HepG2 (cell line): ENCODE measurements around the gene SEL1L2. TPM values are rescaled to one million over a fixed set of nuclear protein-coding genes. Genes with fewer than 3 reads are reported as not detected.

Experiments
- E2F2 ChIP-seq: sonication (generic); formaldehyde crosslinking; IDR thresholded peaks from 2 replicates; pipeline ENCODE4 v1.4.0; 2020; ENCODE audit warnings: missing genetic modification reagents, borderline replicate concordance
- FLYWCH1 ChIP-seq: sonication (generic); formaldehyde crosslinking; IDR thresholded peaks from 2 replicates; pipeline ENCODE4 v1.8.1; 2023; ENCODE audit warnings: mild to moderate bottlenecking, missing genetic modification reagents
- HNRNPK ChIP-seq: fragments of 200-400 bp; formaldehyde crosslinking; IDR thresholded peaks from 2 replicates; pipeline ENCODE4 v1.6.1; 2018; ENCODE audit warnings: low read length, low read depth, moderate library complexity, mild to moderate bottlenecking; ENCODE audit not compliant: poor library complexity, severe bottlenecking
- KDM2A ChIP-seq: sonication (generic); formaldehyde crosslinking; IDR thresholded peaks from 2 replicates; pipeline ENCODE4 v1.4.0; 2020; ENCODE audit warnings: low read depth, missing genetic modification reagents, borderline replicate concordance
- MTF1 ChIP-seq: sonication (generic); formaldehyde crosslinking; IDR thresholded peaks from 2 replicates; pipeline ENCODE4 v1.5.0; 2020; ENCODE audit warnings: missing genetic modification reagents
- MYPOP ChIP-seq: sonication (generic); formaldehyde crosslinking; IDR thresholded peaks from 2 replicates; pipeline ENCODE4 v1.8.1; 2023; ENCODE audit warnings: mild to moderate bottlenecking, moderate library complexity, missing genetic modification reagents
- MZF1 ChIP-seq: sonication (generic); formaldehyde crosslinking; IDR thresholded peaks from 2 replicates; pipeline ENCODE4 v1.8.1; 2023; ENCODE audit warnings: mild to moderate bottlenecking, missing genetic modification reagents, borderline replicate concordance
- NR2F1 ChIP-seq, 2 experiments: fragments of 450-650 bp in 1 of 2; formaldehyde crosslinking in 1 of 2; IDR thresholded peaks; 2 replicates each; pipeline versions ENCODE4 v1.5.0 to v1.6.1; 2016 to 2020; ENCODE audit warnings: mild to moderate bottlenecking in 1 of 2, missing compliant biosample characterization in 1 of 2, missing genetic modification reagents in 1 of 2, moderate library complexity in 1 of 2
- PHF21A ChIP-seq: sonication (generic); formaldehyde crosslinking; IDR thresholded peaks from 2 replicates; pipeline ENCODE4 v1.5.0; 2020; ENCODE audit warnings: mild to moderate bottlenecking, missing genetic modification reagents
- TARDBP ChIP-seq: sonication (generic); formaldehyde crosslinking; IDR thresholded peaks from 2 replicates; pipeline ENCODE4 v1.8.0; 2022; ENCODE audit warnings: mild to moderate bottlenecking, missing genetic modification reagents
- ZFP82 ChIP-seq: sonication (generic); formaldehyde crosslinking; IDR thresholded peaks from 2 replicates; pipeline ENCODE4 v1.5.1; 2020; ENCODE audit warnings: mild to moderate bottlenecking, missing genetic modification reagents, borderline replicate concordance
- ZNF281 ChIP-seq: sonication (generic); formaldehyde crosslinking; IDR thresholded peaks from 2 replicates; pipeline ENCODE4 v1.4.0; 2020; ENCODE audit warnings: missing genetic modification reagents, borderline replicate concordance
- ZNF558 ChIP-seq: sonication (generic); formaldehyde crosslinking; IDR thresholded peaks from 2 replicates; pipeline ENCODE4 v1.9.0; 2022; ENCODE audit warnings: mild to moderate bottlenecking, missing genetic modification reagents, borderline replicate concordance
- polyA plus RNA-seq, 8 experiments: library from polyadenylated mRNA; depleted of rRNA in 3 of 8; stranded (reverse) in 7 of 8; unstranded in 1 of 8; fragments of >200 nt; fragmentation: Illumina TruSeq in 4 of 8; extraction: Trizol in 4 of 8; gene quantifications; 2 replicates each; pipeline versions ENCODE4 v1.2.1 to v1.2.3, GENCODE V29; 2011 to 2016; ENCODE audit warnings: low read depth in 4 of 8, missing spikeins in 1 of 8, mixed read lengths in 1 of 8; ENCODE audit not compliant: insufficient read depth in 1 of 8
- total RNA-seq, 5 experiments: library from RNA; depleted of rRNA; stranded (reverse); fragments of >200 nt; fragmentation: Illumina TruSeq; extraction: Trizol; gene quantifications; 2 replicates each; pipeline ENCODE4 v1.2.3, GENCODE V29; 2016; ENCODE audit warnings: low read depth in 1 of 5
- TF ChIP-seq, protein P1 (sequence below): sonication (generic); formaldehyde crosslinking; IDR thresholded peaks from 2 replicates; pipeline ENCODE4 v1.4.0; 2020; ENCODE audit warnings: missing genetic modification reagents
- TF ChIP-seq, protein P2 (sequence below): sonication (generic); formaldehyde crosslinking; IDR thresholded peaks from 2 replicates; pipeline ENCODE4 v1.4.0; 2020; ENCODE audit warnings: missing genetic modification reagents
- TF ChIP-seq, protein P3 (sequence below): sonication (generic); formaldehyde crosslinking; IDR thresholded peaks from 2 replicates; pipeline ENCODE4 v1.4.0; 2020; ENCODE audit warnings: mild to moderate bottlenecking, missing genetic modification reagents

Gene SEL1L2
- total and polyA plus RNA-seq, 2 of the 13 experiments (the other 11 are each of a cell fraction or from before 2014, with no cell fraction given): not detected

GRCh38 chr20:13995841-13996240 is 5.4 kb upstream of the SEL1L2 start (continued):
- TF ChIP-seq, protein P1, sequence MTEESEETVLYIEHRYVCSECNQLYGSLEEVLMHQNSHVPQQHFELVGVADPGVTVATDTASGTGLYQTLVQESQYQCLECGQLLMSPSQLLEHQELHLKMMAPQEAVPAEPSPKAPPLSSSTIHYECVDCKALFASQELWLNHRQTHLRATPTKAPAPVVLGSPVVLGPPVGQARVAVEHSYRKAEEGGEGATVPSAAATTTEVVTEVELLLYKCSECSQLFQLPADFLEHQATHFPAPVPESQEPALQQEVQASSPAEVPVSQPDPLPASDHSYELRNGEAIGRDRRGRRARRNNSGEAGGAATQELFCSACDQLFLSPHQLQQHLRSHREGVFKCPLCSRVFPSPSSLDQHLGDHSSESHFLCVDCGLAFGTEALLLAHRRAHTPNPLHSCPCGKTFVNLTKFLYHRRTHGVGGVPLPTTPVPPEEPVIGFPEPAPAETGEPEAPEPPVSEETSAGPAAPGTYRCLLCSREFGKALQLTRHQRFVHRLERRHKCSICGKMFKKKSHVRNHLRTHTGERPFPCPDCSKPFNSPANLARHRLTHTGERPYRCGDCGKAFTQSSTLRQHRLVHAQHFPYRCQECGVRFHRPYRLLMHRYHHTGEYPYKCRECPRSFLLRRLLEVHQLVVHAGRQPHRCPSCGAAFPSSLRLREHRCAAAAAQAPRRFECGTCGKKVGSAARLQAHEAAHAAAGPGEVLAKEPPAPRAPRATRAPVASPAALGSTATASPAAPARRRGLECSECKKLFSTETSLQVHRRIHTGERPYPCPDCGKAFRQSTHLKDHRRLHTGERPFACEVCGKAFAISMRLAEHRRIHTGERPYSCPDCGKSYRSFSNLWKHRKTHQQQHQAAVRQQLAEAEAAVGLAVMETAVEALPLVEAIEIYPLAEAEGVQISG (CRISPR knock-in tag): no peak
- TF ChIP-seq HNRNPK: peak; percentile 34
- no peak for TF ChIP-seq TARDBP (CRISPR knock-in tag)
- no peak for TF ChIP-seq MZF1 (CRISPR knock-in tag)
- TF ChIP-seq NR2F1 (CRISPR knock-in tag; IDR thresholded peaks at IDR 0.05): no peak
- TF ChIP-seq, protein P2, sequence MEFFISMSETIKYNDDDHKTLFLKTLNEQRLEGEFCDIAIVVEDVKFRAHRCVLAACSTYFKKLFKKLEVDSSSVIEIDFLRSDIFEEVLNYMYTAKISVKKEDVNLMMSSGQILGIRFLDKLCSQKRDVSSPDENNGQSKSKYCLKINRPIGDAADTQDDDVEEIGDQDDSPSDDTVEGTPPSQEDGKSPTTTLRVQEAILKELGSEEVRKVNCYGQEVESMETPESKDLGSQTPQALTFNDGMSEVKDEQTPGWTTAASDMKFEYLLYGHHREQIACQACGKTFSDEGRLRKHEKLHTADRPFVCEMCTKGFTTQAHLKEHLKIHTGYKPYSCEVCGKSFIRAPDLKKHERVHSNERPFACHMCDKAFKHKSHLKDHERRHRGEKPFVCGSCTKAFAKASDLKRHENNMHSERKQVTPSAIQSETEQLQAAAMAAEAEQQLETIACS (CRISPR knock-in tag): peak; percentile 90
- TF ChIP-seq MTF1: no peak
- no peak for TF ChIP-seq PHF21A (CRISPR knock-in tag)
- no peak for TF ChIP-seq MYPOP
- TF ChIP-seq, protein P3, sequence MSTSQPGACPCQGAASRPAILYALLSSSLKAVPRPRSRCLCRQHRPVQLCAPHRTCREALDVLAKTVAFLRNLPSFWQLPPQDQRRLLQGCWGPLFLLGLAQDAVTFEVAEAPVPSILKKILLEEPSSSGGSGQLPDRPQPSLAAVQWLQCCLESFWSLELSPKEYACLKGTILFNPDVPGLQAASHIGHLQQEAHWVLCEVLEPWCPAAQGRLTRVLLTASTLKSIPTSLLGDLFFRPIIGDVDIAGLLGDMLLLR: peak; percentile 72; the same call in 1 of the 2 replicates
- no peak for TF ChIP-seq ZFP82 (CRISPR knock-in tag)
- TF ChIP-seq KDM2A (CRISPR knock-in tag): peak; percentile 10; the same call in 1 of the 2 replicates
- no peak for TF ChIP-seq ZNF281
- TF ChIP-seq ZNF558 (CRISPR knock-in tag): no peak
- TF ChIP-seq E2F2 (CRISPR knock-in tag): no peak
- 0 out of 2 replicates have a peak, but pooled peaks have one; percentile 28 for TF ChIP-seq FLYWCH1 (CRISPR knock-in tag)
